Astrocyte of the hippocampus (primary cell): Measurements from ENCODE around the gene ARPP21.
A peak's percentile ranks its signal among the peaks of the same experiment; 100 is the strongest.

Experiments
- DNase-seq: peaks from one replicate; pipeline ENCODE4 v3.0.0; 2011; ENCODE audit warnings: low read depth, low spot score

The ARPP21 gene

GRCh38 chr3:35641920-35642527, 2.7 kb downstream of the ARPP21 start:
- no peak for DNase-seq

GRCh38 chr3:35643495-35643894, 4.2 kb downstream of the ARPP21 start:
- DNase-seq, result no peak

GRCh38 chr3:35644451-35644850, 5.1 kb downstream of the ARPP21 start:
- DNase-seq, result no peak

GRCh38 chr3:35645189-35645588, 5.9 kb downstream of the ARPP21 start:
- DNase-seq, result no peak

GRCh38 chr3:35646081-35646480, 6.8 kb downstream of the ARPP21 start:
- DNase-seq, result no peak

GRCh38 chr3:35647461-35647860, 8.1 kb downstream of the ARPP21 start:
- DNase-seq, result no peak

- DNase-seq, result peak; percentile 71
Observed at GRCh38 chr3:35648347-35648746, 9.0 kb downstream of the ARPP21 start.

- no peak for DNase-seq
Observed at GRCh38 chr3:35649405-35649804, 10.1 kb downstream of the ARPP21 start.

- peak; percentile 54 for DNase-seq
Observed at GRCh38 chr3:35651426-35651825, 12.1 kb downstream of the ARPP21 start.

GRCh38 chr3:35651851-35652250, 12.5 kb downstream of the ARPP21 start:
- DNase-seq, result peak; percentile 46

GRCh38 chr3:35653347-35653746, 14.0 kb downstream of the ARPP21 start:
- no peak for DNase-seq

- DNase-seq, result no peak
Observed at GRCh38 chr3:35654476-35654875, 15.2 kb downstream of the ARPP21 start.

- DNase-seq, result no peak
Observed at GRCh38 chr3:35658686-35659085, 19.4 kb downstream of the ARPP21 start.

GRCh38 chr3:35659768-35660167, 20.4 kb downstream of the ARPP21 start:
- DNase-seq, result no peak

- DNase-seq, result no peak
Observed at GRCh38 chr3:35663471-35663870, 24.1 kb downstream of the ARPP21 start.

- DNase-seq, result peak; percentile 89
Observed at GRCh38 chr3:35664460-35664919, 25.2 kb downstream of the ARPP21 start.

GRCh38 chr3:35665390-35666055, 26.2 kb downstream of the ARPP21 start:
- DNase-seq, result no peak

- DNase-seq, result no peak
Observed at GRCh38 chr3:35666888-35667287, 27.6 kb downstream of the ARPP21 start.

- no peak for DNase-seq
Observed at GRCh38 chr3:35670408-35670965, 31.2 kb downstream of the ARPP21 start.

GRCh38 chr3:35671483-35671882, 32.2 kb downstream of the ARPP21 start:
- no peak for DNase-seq

GRCh38 chr3:35673017-35673416, 33.7 kb downstream of the ARPP21 start:
- no peak for DNase-seq

GRCh38 chr3:35674451-35675109, 35.3 kb downstream of the ARPP21 start:
- no peak for DNase-seq

- DNase-seq, result peak; percentile 34
Observed at GRCh38 chr3:35675206-35675605, 35.9 kb downstream of the ARPP21 start.
